HCT116 (cell line): ENCODE data around the gene LCLAT1. TPM values are rescaled to one million over a fixed set of nuclear protein-coding genes. Genes with fewer than 3 reads are reported as not detected.

ENCODE experiments used
- ATAC-seq: fragments of 200-7000 bp; cut with Tn5 transposase; 2 replicates; pipeline ENCODE4 v1.9.1; 2020; ENCODE audit warnings: mild to moderate bottlenecking, moderate library complexity
- BruUV-seq: library from RNA; stranded (reverse); fragments of 400-500 nt; replicated peaks from 2 replicates; lab custom pipeline; 2021; lab: Mats Ljungman, UMichigan
- CTCF ChIA-PET: fragments of 300-600 bp; sonication (Branson Sonifier 250); formaldehyde crosslinking; loops from one replicate; lab custom pipeline; 2021; ENCODE audit warnings: antibody characterized with exemption; lab: Charles Lee
- POLR2A ChIA-PET: fragments of 300-600, 350-600 bp; sonication (Branson Sonifier 250); formaldehyde crosslinking; loops from one replicate; lab custom pipeline; 2021; ENCODE audit warnings: antibody characterized with exemption; lab: Charles Lee
- RAD21 ChIA-PET, 2 experiments: fragments of 300-600 bp; sonication (Branson Sonifier 250); formaldehyde crosslinking; loops; one replicate each; lab custom pipeline; 2023; ENCODE audit warnings: low total read pairs in 2 of 2; ENCODE audit not compliant: uncharacterized antibody in 2 of 2, unreplicated experiment in 2 of 2, low non-redundant PET in 1 of 2; lab: Charles Lee
- DNase-seq: peaks from one replicate; pipeline ENCODE4 v3.0.0-alpha.2; 2010; ENCODE audit warnings: low read depth, low spot score
- H2AFZ ChIP-seq: fragments of 200-600 bp; shearing (Covaris generic), sonication (generic); 2 replicates; pipeline ENCODE4 v1.6.1; 2017; ENCODE audit warnings: low read depth, mixed run types, mixed read lengths, antibody characterized with exemption, low read length; ENCODE audit not compliant: poor library complexity, severe bottlenecking
- H3K27ac ChIP-seq: 2 replicates; pipeline ENCODE4 v1.5.1; 2012; ENCODE audit warnings: low read depth, low read length
- H3K27me3 ChIP-seq: fragments of 200-600 bp; sonication (generic); 2 replicates; pipeline ENCODE4 v1.6.1; 2016; ENCODE audit warnings: mixed run types, low read length, mixed read lengths; ENCODE audit not compliant: insufficient read depth
- H3K36me3 ChIP-seq, 2 experiments: fragments of 200-500 bp in 1 of 2; fragments of 200-600 bp in 1 of 2; sonication (Bioruptor generic) in 1 of 2; sonication (generic) in 1 of 2; 2 replicates each; pipeline versions ENCODE4 v1.5.1 to v1.6.1; 2014 to 2016; ENCODE audit warnings: low read length in 2 of 2, inconsistent platforms in 1 of 2, mixed read lengths in 1 of 2, mixed run types in 1 of 2; ENCODE audit not compliant: insufficient read depth in 2 of 2, control insufficient read depth in 1 of 2
- H3K4me1 ChIP-seq, 2 experiments: fragments of 200-600 bp in 1 of 2; sonication (generic) in 1 of 2; 2 replicates each; pipeline versions ENCODE4 v1.5.1 to v1.6.1; 2012 to 2017; ENCODE audit warnings: low read length in 2 of 2, inconsistent platforms in 1 of 2, mild to moderate bottlenecking in 1 of 2, mixed read lengths in 1 of 2, mixed run types in 1 of 2, moderate library complexity in 1 of 2; ENCODE audit not compliant: insufficient read depth in 2 of 2, control insufficient read depth in 1 of 2
- H3K4me2 ChIP-seq: fragments of 200-600 bp; sonication (generic); 2 replicates; pipeline ENCODE4 v1.6.1; 2017; ENCODE audit warnings: mixed run types, low read length, mixed read lengths
- H3K4me3 ChIP-seq, 2 experiments: fragments of 200-600 bp in 1 of 2; sonication (generic) in 1 of 2; replicated peaks in 1 of 2; 2 replicates each; pipeline ENCODE4 v1.5.1; 2011 to 2016; ENCODE audit warnings: low read length in 2 of 2, control low read depth in 1 of 2, low read depth in 1 of 2, mild to moderate bottlenecking in 1 of 2, mixed read lengths in 1 of 2, mixed run types in 1 of 2
- H3K79me2 ChIP-seq: fragments of 200-600 bp; sonication (generic); 2 replicates; pipeline ENCODE4 v1.6.1; 2017; ENCODE audit warnings: mild to moderate bottlenecking, mixed run types, low read length, moderate library complexity, mixed read lengths; ENCODE audit not compliant: insufficient read depth
- H3K9ac ChIP-seq: fragments of 200-600 bp; sonication (generic); 2 replicates; pipeline ENCODE4 v1.6.1; 2016; ENCODE audit warnings: low read length, mixed read lengths
- H3K9me2 ChIP-seq: fragments of 200-600 bp; sonication (generic), shearing (Covaris generic); 2 replicates; pipeline ENCODE4 v1.6.1; 2017; ENCODE audit warnings: mixed run types, mild to moderate bottlenecking, moderate library complexity; ENCODE audit not compliant: insufficient read depth
- H3K9me3 ChIP-seq, 2 experiments: fragments of 200-500 bp in 1 of 2; fragments of 200-600 bp in 1 of 2; sonication (Bioruptor generic) in 1 of 2; sonication (generic) in 1 of 2; 2 replicates each; pipeline ENCODE4 v1.6.1; 2014 to 2017; ENCODE audit warnings: low read length in 2 of 2, mixed read lengths in 2 of 2, inconsistent platforms in 1 of 2, low read depth in 1 of 2, mild to moderate bottlenecking in 1 of 2, mixed run types in 1 of 2, moderate library complexity in 1 of 2; ENCODE audit not compliant: control insufficient read depth in 1 of 2, insufficient read depth in 1 of 2
- H4K20me1 ChIP-seq: fragments of 200-600 bp; sonication (generic), shearing (Covaris generic); 2 replicates; pipeline ENCODE4 v1.6.1; 2017; ENCODE audit warnings: mixed run types, mild to moderate bottlenecking, moderate library complexity; ENCODE audit not compliant: insufficient read depth
- ATF3 ChIP-seq: IDR thresholded peaks from 2 replicates; pipeline ENCODE4 v1.6.1; 2012
- CBX3 ChIP-seq: IDR thresholded peaks from 2 replicates; pipeline ENCODE4 v1.6.1; 2012; ENCODE audit warnings: low read depth
- EGR1 ChIP-seq: IDR thresholded peaks from 2 replicates; pipeline ENCODE4 v1.6.1; 2012; ENCODE audit warnings: low read depth
- ELF1 ChIP-seq: IDR thresholded peaks from 2 replicates; pipeline ENCODE4 v1.6.1; 2012; ENCODE audit warnings: low read depth, borderline replicate concordance
- EZH2phosphoT487 ChIP-seq: fragments of 200-600 bp; IDR thresholded peaks from 2 replicates; pipeline ENCODE4 v1.6.1; 2018; ENCODE audit warnings: antibody characterized with exemption, borderline replicate concordance
- FOSL1 ChIP-seq: IDR thresholded peaks from 2 replicates; pipeline ENCODE4 v1.6.1; 2012; ENCODE audit warnings: low read depth
- JUND ChIP-seq: IDR thresholded peaks from 2 replicates; pipeline ENCODE4 v1.6.1; 2012
- POLR2AphosphoS5 ChIP-seq: IDR thresholded peaks from 2 replicates; pipeline ENCODE4 v1.6.1; 2011; ENCODE audit warnings: mild to moderate bottlenecking, low read depth, low read length, moderate library complexity
- REST ChIP-seq: IDR thresholded peaks from 2 replicates; pipeline ENCODE4 v1.6.1; 2012; ENCODE audit warnings: low read depth
- SP1 ChIP-seq: IDR thresholded peaks from 2 replicates; pipeline ENCODE4 v1.6.1; 2012; ENCODE audit warnings: low read depth
- TCF7L2 ChIP-seq: IDR thresholded peaks from 2 replicates; pipeline ENCODE4 v1.7.0; 2011; ENCODE audit warnings: borderline replicate concordance, inconsistent platforms; ENCODE audit not compliant: insufficient read depth, insufficient read length; ENCODE audit errors: extremely low read depth
- YY1 ChIP-seq: IDR thresholded peaks from 2 replicates; pipeline ENCODE4 v1.6.1; 2011; ENCODE audit warnings: low read length, low read depth, moderate library complexity, mild to moderate bottlenecking; ENCODE audit not compliant: insufficient replicate concordance; ENCODE audit errors: extremely low read depth
- ZBTB33 ChIP-seq: IDR thresholded peaks from 2 replicates; pipeline ENCODE4 v1.6.1; 2011; ENCODE audit warnings: mild to moderate bottlenecking, low read length, moderate library complexity; ENCODE audit not compliant: insufficient replicate concordance; ENCODE audit errors: extremely low read depth
- intact Hi-C: fragments of 100-400 bp; cut with micrococcal nuclease; formaldehyde crosslinking; loops from 2 replicates; pipeline ENCODE4 v1.10.0; 2022
- total RNA-seq: library from RNA; stranded (reverse); gene quantifications from one replicate; pipeline ENCODE4 v1.2.1, GENCODE V29; 2021; ENCODE audit not compliant: unreplicated experiment

The LCLAT1 gene
- total RNA-seq, 1 experiment from 2014 or later = 36.2 TPM

GRCh38 chr2:30487603-30488002 is 40.6 kb downstream of the LCLAT1 start:
- no peak overlapping the region for H3K27ac ChIP-seq
- H2AFZ ChIP-seq = no peak overlapping the region
- H3K4me1 ChIP-seq = no peaks in the 10 kb centered on the region
- H3K4me3 ChIP-seq = no peak overlapping the region
- no peaks in the 10 kb centered on the region for H3K9me2 ChIP-seq
- no peaks in the 10 kb centered on the region for H3K9me3 ChIP-seq
- intact Hi-C loops = no loop called here
- no peaks in the 10 kb centered on the region for H3K36me3 ChIP-seq
- H3K9ac ChIP-seq = no peak overlapping the region
- H3K4me2 ChIP-seq = no peak overlapping the region
- RAD21 ChIA-PET = no interaction called here
- H3K27me3 ChIP-seq = no peaks in the 10 kb centered on the region
- H4K20me1 ChIP-seq = peaks cover under 1% of the 10 kb centered on the region; the same call in 1 of the 2 replicates
- POLR2A ChIA-PET = no interaction called here
- TF ChIP-seq TCF7L2 (no peak), CBX3 (no peak), EGR1 (no peak), EZH2phosphoT487 (no peak), ELF1 (no peak), YY1 (no peak), ZBTB33 (no peak), SP1 (no peak), ATF3 (no peak), FOSL1 (no peak), REST (no peak), POLR2AphosphoS5 (no peak), JUND (no peak)
- H3K79me2 ChIP-seq = peaks cover 78% of the 10 kb centered on the region
- ATAC-seq (no peak), DNase-seq (no peak)
- CTCF ChIA-PET = no interaction called here
- BruUV-seq = no TSS peak
